OCI-LY3 (cell line): Measurements from ENCODE around the gene SPIN1.

Experiments used
- CTCF ChIP-seq: fragments of 200-600, 300-600 bp; sonication (generic); IDR thresholded peaks from 2 replicates; pipeline ENCODE4 v1.5.1; 2014; ENCODE audit warnings: antibody characterized with exemption, low read length, low read depth
- EZH2phosphoT487 ChIP-seq: fragments of 200-600 bp; shearing (Covaris generic); IDR thresholded peaks from 2 replicates; pipeline ENCODE4 v1.6.1; 2018; ENCODE audit warnings: antibody characterized with exemption, mixed run types, low read depth

GRCh38 chr9:88378317-88378716, 9.9 kb upstream of the SPIN1 start:
- TF ChIP-seq CTCF (no peak), EZH2phosphoT487 (no peak)
